Astrocyte (in vitro differentiated cells and primary cell): ENCODE measurements around the gene SNX3. TPM values are rescaled to one million over a fixed set of nuclear protein-coding genes. Genes with fewer than 3 reads are reported as not detected.

Experiments
- DNase-seq: peaks from one replicate; pipeline ENCODE4 v3.0.0-alpha.2; 2010; ENCODE audit warnings: low read depth
- FAIRE-seq: peaks from 2 replicates; lab custom pipeline; 2011; peaks lifted over from hg19 to GRCh38; lab: Jason Lieb, UNC
- H2AFZ ChIP-seq: 2 replicates; pipeline ENCODE4 v1.6.0; 2012; ENCODE audit warnings: low read depth, low read length, inconsistent platforms
- H3K27ac ChIP-seq: 2 replicates; pipeline ENCODE4 v1.5.1; 2011; ENCODE audit warnings: low read depth, low read length, inconsistent platforms
- H3K27me3 ChIP-seq: 2 replicates; pipeline ENCODE4 v1.6.0; 2011; ENCODE audit warnings: low read length, inconsistent platforms; ENCODE audit not compliant: insufficient read depth
- H3K36me3 ChIP-seq: 2 replicates; pipeline ENCODE4 v1.5.1; 2011; ENCODE audit warnings: low read length, inconsistent platforms; ENCODE audit not compliant: insufficient read depth
- H3K4me1 ChIP-seq: 2 replicates; pipeline ENCODE4 v1.5.1; 2011; ENCODE audit warnings: low read length, inconsistent platforms; ENCODE audit not compliant: insufficient read depth
- H3K4me2 ChIP-seq: 2 replicates; pipeline ENCODE4 v1.6.0; 2012; ENCODE audit warnings: low read length, inconsistent platforms
- H3K4me3 ChIP-seq: 2 replicates; pipeline ENCODE4 v1.5.1; 2011; ENCODE audit warnings: low read depth, mild to moderate bottlenecking, low read length, inconsistent platforms; ENCODE audit not compliant: insufficient read depth
- H3K79me2 ChIP-seq: 2 replicates; pipeline ENCODE4 v1.6.0; 2012; ENCODE audit warnings: mild to moderate bottlenecking, low read length, inconsistent platforms; ENCODE audit not compliant: insufficient read depth
- H3K9ac ChIP-seq: 2 replicates; pipeline ENCODE4 v1.6.0; 2012; ENCODE audit warnings: mild to moderate bottlenecking, low read length, inconsistent platforms
- H3K9me3 ChIP-seq: 2 replicates; pipeline ENCODE4 v1.5.1; 2012; ENCODE audit warnings: low read depth, mild to moderate bottlenecking, low read length, inconsistent platforms; ENCODE audit not compliant: insufficient read depth
- H4K20me1 ChIP-seq: 2 replicates; pipeline ENCODE4 v1.6.0; 2012; ENCODE audit warnings: low read length, inconsistent platforms; ENCODE audit not compliant: insufficient read depth
- H3K27ac Mint-ChIP-seq: one replicate; pipeline ENCODE4 v1.8.0; 2021; ENCODE audit warnings: mild to moderate bottlenecking, mixed read lengths; ENCODE audit not compliant: unreplicated experiment
- H3K27me3 Mint-ChIP-seq: one replicate; pipeline ENCODE4 v1.8.0; 2021; ENCODE audit warnings: low read depth, mixed read lengths; ENCODE audit not compliant: unreplicated experiment
- H3K36me3 Mint-ChIP-seq: one replicate; pipeline ENCODE4 v1.8.0; 2021; ENCODE audit warnings: low read depth, mixed read lengths; ENCODE audit not compliant: unreplicated experiment
- H3K4me1 Mint-ChIP-seq: one replicate; pipeline ENCODE4 v1.8.0; 2021; ENCODE audit warnings: low read depth, mixed read lengths; ENCODE audit not compliant: unreplicated experiment
- H3K4me3 Mint-ChIP-seq: one replicate; pipeline ENCODE4 v1.8.0; 2021; ENCODE audit warnings: mild to moderate bottlenecking, moderate library complexity, mixed read lengths; ENCODE audit not compliant: unreplicated experiment
- H3K9me3 Mint-ChIP-seq: one replicate; pipeline ENCODE4 v1.8.0; 2021; ENCODE audit warnings: mild to moderate bottlenecking, mixed read lengths; ENCODE audit not compliant: unreplicated experiment
- EZH2 ChIP-seq: IDR thresholded peaks from 2 replicates; pipeline ENCODE4 v1.6.1; 2012; ENCODE audit warnings: mild to moderate bottlenecking, low read length, inconsistent platforms; ENCODE audit not compliant: insufficient read depth
- total RNA-seq: library from RNA; stranded (reverse); gene quantifications from 2 replicates; pipeline ENCODE4 v1.2.1, GENCODE V29; 2021
- TF ChIP-seq, protein P1 (sequence below): IDR thresholded peaks from 2 replicates; pipeline ENCODE4 v1.5.1; 2011; ENCODE audit warnings: low read depth, mild to moderate bottlenecking, inconsistent platforms, low read length, moderate library complexity; ENCODE audit not compliant: insufficient read depth

Gene SNX3
- total RNA-seq, 1 donor from 2014 or later = 165 TPM

GRCh38 chr6:108161724-108162282, 99.0 kb downstream of the SNX3 start:
- peaks cover 20% of the 10 kb centered on the region for H3K9me3 Mint-ChIP-seq
- DNase-seq (no peak), FAIRE-seq (no peak)
- H3K36me3 ChIP-seq = no peaks in the 10 kb centered on the region
- no peak overlapping the region for H3K27ac Mint-ChIP-seq
- no peak overlapping the region for H3K9ac ChIP-seq
- no peak overlapping the region for H2AFZ ChIP-seq
- H3K9me3 ChIP-seq = no peaks in the 10 kb centered on the region
- H3K4me1 ChIP-seq = peaks cover 9% of the 10 kb centered on the region
- no peaks in the 10 kb centered on the region for H3K79me2 ChIP-seq
- peaks cover 98% of the 10 kb centered on the region for H3K27me3 ChIP-seq
- H3K36me3 Mint-ChIP-seq = peaks cover 4% of the 10 kb centered on the region
- peaks cover 88% of the 10 kb centered on the region for H3K27me3 Mint-ChIP-seq
- H3K4me3 Mint-ChIP-seq = no peak overlapping the region
- H4K20me1 ChIP-seq = no peaks in the 10 kb centered on the region
- H3K27ac ChIP-seq = no peak overlapping the region
- no peak overlapping the region for H3K4me3 ChIP-seq
- TF ChIP-seq, protein P1, sequence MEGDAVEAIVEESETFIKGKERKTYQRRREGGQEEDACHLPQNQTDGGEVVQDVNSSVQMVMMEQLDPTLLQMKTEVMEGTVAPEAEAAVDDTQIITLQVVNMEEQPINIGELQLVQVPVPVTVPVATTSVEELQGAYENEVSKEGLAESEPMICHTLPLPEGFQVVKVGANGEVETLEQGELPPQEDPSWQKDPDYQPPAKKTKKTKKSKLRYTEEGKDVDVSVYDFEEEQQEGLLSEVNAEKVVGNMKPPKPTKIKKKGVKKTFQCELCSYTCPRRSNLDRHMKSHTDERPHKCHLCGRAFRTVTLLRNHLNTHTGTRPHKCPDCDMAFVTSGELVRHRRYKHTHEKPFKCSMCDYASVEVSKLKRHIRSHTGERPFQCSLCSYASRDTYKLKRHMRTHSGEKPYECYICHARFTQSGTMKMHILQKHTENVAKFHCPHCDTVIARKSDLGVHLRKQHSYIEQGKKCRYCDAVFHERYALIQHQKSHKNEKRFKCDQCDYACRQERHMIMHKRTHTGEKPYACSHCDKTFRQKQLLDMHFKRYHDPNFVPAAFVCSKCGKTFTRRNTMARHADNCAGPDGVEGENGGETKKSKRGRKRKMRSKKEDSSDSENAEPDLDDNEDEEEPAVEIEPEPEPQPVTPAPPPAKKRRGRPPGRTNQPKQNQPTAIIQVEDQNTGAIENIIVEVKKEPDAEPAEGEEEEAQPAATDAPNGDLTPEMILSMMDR = no peak
- TF ChIP-seq EZH2 = no peak
- H3K4me1 Mint-ChIP-seq = peaks cover 16% of the 10 kb centered on the region
- no peak overlapping the region for H3K4me2 ChIP-seq

Other genes starting within 250 kb of the SNX3 start
- gene OSTM1, start 186.3 kb downstream of the SNX3 start, total RNA-seq = 58.3 and 72.8 TPM in 2 replicates
- gene NR2E1, start 95.0 kb downstream of the SNX3 start, total RNA-seq = not detected in 2 replicates
- 6.4 and 7.9 TPM in 2 replicates for gene AFG1L, start 34.0 kb upstream of the SNX3 start, total RNA-seq